IMR-90 (cell line): ENCODE data around the gene TCEA2.

Experiments used
- CEBPB ChIP-seq: IDR thresholded peaks from 2 replicates; pipeline ENCODE4 v1.6.1; 2012; ENCODE audit warnings: low read depth, low read length, improper control_type of control experiment
- CHD1 ChIP-seq: IDR thresholded peaks from 2 replicates; pipeline ENCODE4 v1.6.1; 2012; ENCODE audit warnings: low read depth, low read length, improper control_type of control experiment
- FOS ChIP-seq: fragments of 150-350 bp; IDR thresholded peaks from 2 replicates; pipeline ENCODE4 v1.6.1; 2016; ENCODE audit warnings: low read depth, low read length
- MAZ ChIP-seq: IDR thresholded peaks from 2 replicates; pipeline ENCODE4 v1.6.1; 2012; ENCODE audit warnings: low read depth, mild to moderate bottlenecking, low read length, improper control_type of control experiment, moderate library complexity, borderline replicate concordance
- POLR2A ChIP-seq: IDR thresholded peaks from 2 replicates; pipeline ENCODE4 v1.6.1; 2012; ENCODE audit warnings: mild to moderate bottlenecking, low read depth, low read length
- RAD21 ChIP-seq: IDR thresholded peaks from 2 replicates; pipeline ENCODE4 v1.6.1; 2012; ENCODE audit warnings: low read length, improper control_type of control experiment
- RCOR1 ChIP-seq: IDR thresholded peaks from 2 replicates; pipeline ENCODE4 v1.6.1; 2012; ENCODE audit warnings: mild to moderate bottlenecking, low read length, improper control_type of control experiment; ENCODE audit not compliant: insufficient replicate concordance
- RFX5 ChIP-seq: IDR thresholded peaks from 2 replicates; pipeline ENCODE4 v1.8.0; 2012; ENCODE audit warnings: low read depth, mild to moderate bottlenecking, low read length, moderate library complexity
- SMC3 ChIP-seq: fragments of 150-350 bp; IDR thresholded peaks from 2 replicates; pipeline ENCODE4 v1.6.1; 2016; ENCODE audit warnings: low read depth, mild to moderate bottlenecking, antibody characterized with exemption, low read length, moderate library complexity
- TF ChIP-seq, protein P1 (sequence below): conservative IDR thresholded peaks from 2 replicates; pipeline ENCODE4 v1.5.1; 2012; ENCODE audit warnings: mild to moderate bottlenecking, low read depth, low read length, improper control_type of control experiment
- TF ChIP-seq, protein P2 (sequence below): fragments of 150-350 bp; IDR thresholded peaks from 2 replicates; pipeline ENCODE4 v1.6.1; 2017; ENCODE audit warnings: mild to moderate bottlenecking, antibody characterized with exemption, low read length, low read depth

DNA sequence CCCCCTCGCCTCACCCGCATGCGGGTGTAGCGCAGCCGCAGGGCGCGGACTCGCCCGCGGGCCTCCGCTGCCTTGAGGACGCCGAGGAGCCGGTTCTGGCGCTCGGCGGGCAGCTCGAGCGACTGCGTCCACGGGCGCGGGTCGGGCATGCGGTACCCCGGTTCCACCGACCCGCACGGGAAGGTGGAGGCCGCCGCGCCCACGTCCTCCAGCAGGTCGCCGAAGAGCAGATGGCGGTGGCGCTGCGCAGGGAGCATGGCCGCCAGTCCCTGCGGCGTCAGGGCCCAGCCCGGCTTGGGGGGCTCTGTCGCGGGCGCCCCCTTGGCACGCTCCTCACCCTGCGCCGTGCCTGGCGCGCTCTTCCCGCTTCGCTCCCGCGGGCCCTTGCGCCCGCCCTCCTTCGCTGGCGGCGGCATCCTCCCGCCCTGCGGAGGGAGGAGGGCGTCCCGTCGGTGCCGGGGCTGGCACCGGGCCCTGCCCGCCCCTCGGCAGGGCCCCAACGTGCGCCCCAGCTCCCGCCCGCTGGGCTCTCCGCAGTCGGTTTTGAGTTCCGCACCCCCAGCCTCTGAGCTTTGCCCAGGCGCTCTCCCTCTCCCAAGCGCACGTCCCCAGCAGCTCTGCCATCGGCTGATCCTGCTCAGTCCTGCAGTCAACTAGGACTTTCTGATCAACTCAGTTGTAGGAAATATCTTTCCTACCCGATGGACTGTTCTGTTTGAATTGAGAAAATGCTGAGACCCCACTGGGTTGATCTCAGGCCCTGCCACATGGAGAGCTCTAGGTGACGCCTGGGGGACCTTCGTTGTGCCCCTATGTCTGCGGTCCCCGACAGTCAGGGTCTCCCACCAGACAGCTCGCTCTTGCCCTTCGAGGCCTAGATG lies 21.0 kb downstream of the TCEA2 start, which contains the start of gene LKAAEAR1:
- TF ChIP-seq, protein P1, sequence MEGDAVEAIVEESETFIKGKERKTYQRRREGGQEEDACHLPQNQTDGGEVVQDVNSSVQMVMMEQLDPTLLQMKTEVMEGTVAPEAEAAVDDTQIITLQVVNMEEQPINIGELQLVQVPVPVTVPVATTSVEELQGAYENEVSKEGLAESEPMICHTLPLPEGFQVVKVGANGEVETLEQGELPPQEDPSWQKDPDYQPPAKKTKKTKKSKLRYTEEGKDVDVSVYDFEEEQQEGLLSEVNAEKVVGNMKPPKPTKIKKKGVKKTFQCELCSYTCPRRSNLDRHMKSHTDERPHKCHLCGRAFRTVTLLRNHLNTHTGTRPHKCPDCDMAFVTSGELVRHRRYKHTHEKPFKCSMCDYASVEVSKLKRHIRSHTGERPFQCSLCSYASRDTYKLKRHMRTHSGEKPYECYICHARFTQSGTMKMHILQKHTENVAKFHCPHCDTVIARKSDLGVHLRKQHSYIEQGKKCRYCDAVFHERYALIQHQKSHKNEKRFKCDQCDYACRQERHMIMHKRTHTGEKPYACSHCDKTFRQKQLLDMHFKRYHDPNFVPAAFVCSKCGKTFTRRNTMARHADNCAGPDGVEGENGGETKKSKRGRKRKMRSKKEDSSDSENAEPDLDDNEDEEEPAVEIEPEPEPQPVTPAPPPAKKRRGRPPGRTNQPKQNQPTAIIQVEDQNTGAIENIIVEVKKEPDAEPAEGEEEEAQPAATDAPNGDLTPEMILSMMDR: no peak
- TF ChIP-seq CHD1: no peak
- TF ChIP-seq MAZ: no peak
- no peak for TF ChIP-seq RFX5
- no peak for TF ChIP-seq CEBPB
- TF ChIP-seq POLR2A: no peak
- TF ChIP-seq, protein P2, sequence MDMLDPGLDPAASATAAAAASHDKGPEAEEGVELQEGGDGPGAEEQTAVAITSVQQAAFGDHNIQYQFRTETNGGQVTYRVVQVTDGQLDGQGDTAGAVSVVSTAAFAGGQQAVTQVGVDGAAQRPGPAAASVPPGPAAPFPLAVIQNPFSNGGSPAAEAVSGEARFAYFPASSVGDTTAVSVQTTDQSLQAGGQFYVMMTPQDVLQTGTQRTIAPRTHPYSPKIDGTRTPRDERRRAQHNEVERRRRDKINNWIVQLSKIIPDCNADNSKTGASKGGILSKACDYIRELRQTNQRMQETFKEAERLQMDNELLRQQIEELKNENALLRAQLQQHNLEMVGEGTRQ: no peak
- TF ChIP-seq FOS: no peak
- no peak for TF ChIP-seq RCOR1
- no peak for TF ChIP-seq RAD21
- no peak for TF ChIP-seq SMC3
